Spleen (tissue), 11 donors: ENCODE results near the gene TGFBR3L. TPM values are rescaled to one million over a fixed set of nuclear protein-coding genes. Genes with fewer than 3 reads are reported as not detected.

Source experiments
- DNase-seq: peaks from one replicate; pipeline ENCODE4 v3.0.0-alpha.2; 2020
- H3K27ac ChIP-seq, 8 donors: fragments of 200-600 bp; sonication (generic) in 7 of 8; 1 replicate in 4 of 8; 2 replicates in 4 of 8; pipeline versions ENCODE4 v1.5.0 to v1.8.0; 2016 to 2021; ENCODE audit warnings: inconsistent platforms in 4 of 8, mild to moderate bottlenecking in 4 of 8, moderate library complexity in 1 of 8
- H3K27me3 ChIP-seq, 7 donors: fragments of 200-600 bp; sonication (generic) in 6 of 7; replicated peaks in 1 of 7; 1 replicate in 4 of 7; 2 replicates in 3 of 7; pipeline versions ENCODE4 v1.5.0 to v1.8.0; 2016 to 2021; ENCODE audit warnings: inconsistent platforms in 3 of 7, mild to moderate bottlenecking in 1 of 7
- H3K36me3 ChIP-seq, 6 donors: fragments of 200-600 bp; sonication (generic) in 5 of 6; 1 replicate in 4 of 6; 2 replicates in 2 of 6; pipeline versions ENCODE4 v1.5.0 to v1.8.0; 2016 to 2021; ENCODE audit warnings: inconsistent platforms in 2 of 6
- H3K4me1 ChIP-seq, 6 donors: fragments of 200-600 bp; sonication (generic) in 5 of 6; 1 replicate in 3 of 6; 2 replicates in 3 of 6; pipeline versions ENCODE4 v1.5.0 to v1.8.0; 2016 to 2021; ENCODE audit warnings: inconsistent platforms in 3 of 6
- H3K4me3 ChIP-seq, 8 donors: fragments of 200-600 bp; sonication (generic) in 7 of 8; 1 replicate in 4 of 8; 2 replicates in 4 of 8; pipeline versions ENCODE4 v1.5.0 to v1.8.0; 2016 to 2021; ENCODE audit warnings: inconsistent platforms in 4 of 8, mild to moderate bottlenecking in 4 of 8, moderate library complexity in 2 of 8
- H3K9me3 ChIP-seq, 8 donors: fragments of 200-600 bp; sonication (generic) in 7 of 8; 1 replicate in 4 of 8; 2 replicates in 4 of 8; pipeline versions ENCODE4 v1.5.0 to v1.8.0; 2016 to 2021; ENCODE audit warnings: inconsistent platforms in 4 of 8
- POLR2A ChIP-seq, 3 donors: fragments of 450-650 bp; IDR thresholded peaks; one replicate each; pipeline ENCODE4 v1.5.1; 2017; ENCODE audit warnings: antibody characterized with exemption in 3 of 3, mild to moderate bottlenecking in 1 of 3
- POLR2AphosphoS5 ChIP-seq, 3 donors: sonication (generic); formaldehyde crosslinking; IDR thresholded peaks; one replicate each; pipeline ENCODE4 v1.5.1; 2017; ENCODE audit warnings: antibody characterized with exemption in 3 of 3
- WGBS, 5 donors: extraction: QIAGEN DNeasy Blood & Tissue Kit in 3 of 5; methylation state at CpG; one replicate each; pipeline versions ENCODE4 v1.1.5 to v1.1.7; 2013 to 2018; 5-methylcytosine and 5-hydroxymethylcytosine counted together
- intact Hi-C: fragments of 100-400 bp; cut with DNase I; formaldehyde crosslinking; loops from one replicate; pipeline ENCODE4 v1.15.0; 2023; ENCODE audit warnings: low total_unique reads
- polyA plus RNA-seq, 3 donors: library from polyadenylated mRNA; stranded (reverse); fragments of 200-250 nt; gene quantifications; one replicate each; pipeline ENCODE4 v1.2.1, GENCODE V29; 2013
- total RNA-seq, 7 donors: library from RNA; depleted of rRNA in 3 of 7; stranded (reverse); fragments of >200 nt in 3 of 7; fragmentation: NEBNext Ultra II Directional in 4 of 7; extraction: Animal tissue kit (Norgen Biotek cat#: 25700) in 4 of 7; gene quantifications; one replicate each; pipeline versions ENCODE4 v1.1.0 to v1.2.1, GENCODE V29; 2016 to 2021
- TF ChIP-seq, protein P1 (sequence below), 11 experiments: fragments of 200-600 bp in 7 of 11; fragments of 450-650 bp in 4 of 11; sonication (generic) in 4 of 11; IDR thresholded peaks in 8 of 11; conservative IDR thresholded peaks in 3 of 11; 1 replicate in 7 of 11; 2 replicates in 4 of 11; pipeline versions ENCODE4 v1.4.0 to v1.8.0; 2016 to 2021; ENCODE audit warnings: antibody characterized with exemption in 11 of 11, inconsistent platforms in 4 of 11, mild to moderate bottlenecking in 1 of 11
- donor health status: healthy with polysubstance abuse.
- donor health status: DM: no; HTN: no; CAD: no; lungs with moderate emphysema.
- donor health status: DM: no; HTN: no; CAD: no.
- donor health status: Bipolar disorder and iron deficiency.
- donor health status: healthy.
- donor health status: DM: no; HTN: no; CAD: no.
- donor health status: DM: yes; HTN: yes; CAD: no.

The TGFBR3L gene
- total and polyA plus RNA-seq, 10 donors: 0.11 TPM; not detected in 9

DNA sequence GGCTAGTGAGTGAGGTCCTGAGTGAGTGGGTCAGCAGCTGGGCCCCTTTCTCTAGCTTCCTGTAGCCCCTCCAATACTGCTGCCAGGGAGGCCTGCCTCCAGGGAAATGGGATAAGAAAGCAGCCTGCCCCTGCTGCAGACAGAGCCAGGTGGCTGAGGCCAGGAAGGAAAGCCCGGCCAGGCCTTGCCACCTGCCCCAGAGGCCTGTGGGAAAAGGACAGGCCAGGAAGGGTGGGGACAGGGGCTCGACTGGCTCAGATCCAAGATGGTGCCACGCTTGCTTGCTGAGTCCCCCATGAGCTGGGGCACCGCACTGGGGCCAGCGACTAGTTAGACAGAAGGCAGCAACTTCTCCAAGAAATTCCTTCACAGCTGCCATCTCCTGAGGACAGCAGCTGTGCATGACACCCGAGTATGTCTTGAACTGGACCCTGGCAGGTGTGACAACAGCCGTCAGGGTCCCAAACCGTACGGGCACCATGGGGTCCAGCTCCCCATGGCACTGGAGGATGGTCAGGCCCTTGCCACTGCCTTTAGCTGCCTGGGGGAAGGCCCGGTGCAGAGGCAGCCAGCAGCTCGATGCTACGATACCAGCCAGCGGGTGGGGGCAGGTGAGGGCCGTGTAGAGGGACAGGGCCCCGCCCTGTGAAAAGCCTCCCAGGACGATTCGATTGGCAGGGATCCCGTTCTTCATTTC lies 35.4 kb upstream of the TGFBR3L start:
- DNase-seq: no peak
- WGBS, 5 donors: 70 to 84% (median 76%) methylated on average over 10 to 18 of the region's 18 CpGs
- Histone ChIP-seq H3K4me1 (peaks cover 0 to 9% (median 6%) of the 10 kb centered on the region in 6 donors), H3K4me3 (no peak overlapping the region), H3K27me3 (peaks cover 0 to 29% (median 12%) of the 10 kb centered on the region in 7 donors), H3K9me3 (peaks cover 0 to 4% (median 0%) of the 10 kb centered on the region in 8 donors), H3K27ac (no peak overlapping the region), H3K36me3 (no peaks in the 10 kb centered on the region)
- TF ChIP-seq, protein P1, sequence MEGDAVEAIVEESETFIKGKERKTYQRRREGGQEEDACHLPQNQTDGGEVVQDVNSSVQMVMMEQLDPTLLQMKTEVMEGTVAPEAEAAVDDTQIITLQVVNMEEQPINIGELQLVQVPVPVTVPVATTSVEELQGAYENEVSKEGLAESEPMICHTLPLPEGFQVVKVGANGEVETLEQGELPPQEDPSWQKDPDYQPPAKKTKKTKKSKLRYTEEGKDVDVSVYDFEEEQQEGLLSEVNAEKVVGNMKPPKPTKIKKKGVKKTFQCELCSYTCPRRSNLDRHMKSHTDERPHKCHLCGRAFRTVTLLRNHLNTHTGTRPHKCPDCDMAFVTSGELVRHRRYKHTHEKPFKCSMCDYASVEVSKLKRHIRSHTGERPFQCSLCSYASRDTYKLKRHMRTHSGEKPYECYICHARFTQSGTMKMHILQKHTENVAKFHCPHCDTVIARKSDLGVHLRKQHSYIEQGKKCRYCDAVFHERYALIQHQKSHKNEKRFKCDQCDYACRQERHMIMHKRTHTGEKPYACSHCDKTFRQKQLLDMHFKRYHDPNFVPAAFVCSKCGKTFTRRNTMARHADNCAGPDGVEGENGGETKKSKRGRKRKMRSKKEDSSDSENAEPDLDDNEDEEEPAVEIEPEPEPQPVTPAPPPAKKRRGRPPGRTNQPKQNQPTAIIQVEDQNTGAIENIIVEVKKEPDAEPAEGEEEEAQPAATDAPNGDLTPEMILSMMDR (IDR thresholded peaks at IDR 0.05 in 8 of 11, conservative IDR thresholded peaks at IDR 0.05 in 3 of 11): no peak
- TF ChIP-seq POLR2AphosphoS5 (IDR thresholded peaks at IDR 0.05): no peak
- intact Hi-C loops: no loop called here

DNA sequence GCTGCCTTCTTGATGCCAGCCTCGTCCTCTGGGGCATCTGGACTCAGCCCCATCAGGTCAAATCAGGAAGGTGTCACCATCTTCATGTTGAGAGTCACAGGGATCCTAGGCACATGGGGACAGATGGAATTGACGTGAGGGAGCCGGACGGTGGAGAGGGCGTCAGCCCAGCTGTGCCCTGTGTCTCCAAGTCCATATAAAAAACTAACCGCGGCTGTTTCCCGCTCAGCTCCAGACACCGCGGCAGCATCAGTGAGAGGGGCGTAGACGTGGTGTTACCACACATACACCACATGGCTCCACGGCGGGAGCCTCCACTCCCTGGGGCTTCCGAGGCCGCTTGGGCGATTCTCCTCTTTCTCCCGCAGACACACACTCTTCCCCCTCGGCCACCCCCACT lies 34.8 kb upstream of the TGFBR3L start:
- H3K36me3 ChIP-seq: no peaks in the 10 kb centered on the region
- 85 to 94% (median 88%) methylated on average over 19 of the region's 19 CpGs for WGBS, 5 donors
- no peak overlapping the region for H3K27ac ChIP-seq
- H3K4me1 ChIP-seq: peaks cover 0 to 3% (median under 1%) of the 10 kb centered on the region in 6 donors
- TF ChIP-seq, protein P1 (IDR thresholded peaks at IDR 0.05 in 8 of 11, conservative IDR thresholded peaks at IDR 0.05 in 3 of 11): no peak
- TF ChIP-seq POLR2A (IDR thresholded peaks at IDR 0.05) (no peak), POLR2AphosphoS5 (IDR thresholded peaks at IDR 0.05) (no peak)
- intact Hi-C loops: no loop called here
- no peak overlapping the region for H3K4me3 ChIP-seq
- peaks cover 0 to 4% (median 0%) of the 10 kb centered on the region in 8 donors for H3K9me3 ChIP-seq
- H3K27me3 ChIP-seq: peaks cover 0 to 23% (median 6%) of the 10 kb centered on the region in 7 donors
- no peak for DNase-seq

DNA sequence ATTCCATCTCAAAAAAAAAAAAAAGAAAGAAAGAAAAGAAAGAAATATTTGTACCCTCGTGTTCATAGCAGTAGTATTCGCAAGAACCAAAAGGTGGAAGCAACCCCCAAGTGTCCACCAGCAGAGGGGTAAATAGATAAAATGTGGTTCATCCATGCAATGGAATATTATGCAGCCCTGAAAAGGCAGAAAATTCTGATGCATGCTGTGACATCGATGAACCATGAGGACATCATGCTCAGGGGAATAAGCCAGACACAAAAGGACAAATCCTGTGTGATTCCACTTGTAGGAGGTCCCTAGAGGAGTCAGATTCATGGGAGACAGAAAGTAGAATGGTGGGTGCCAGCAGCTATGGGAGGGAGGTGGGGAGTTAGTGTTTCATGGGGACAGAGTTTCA lies 32.7 kb upstream of the TGFBR3L start:
- H3K36me3 ChIP-seq: no peaks in the 10 kb centered on the region
- DNase-seq: no peak
- no peak overlapping the region for H3K4me3 ChIP-seq
- H3K9me3 ChIP-seq: peaks cover 0 to 4% (median 0%) of the 10 kb centered on the region in 8 donors
- 89 to 98% (median 93%) methylated on average over 3 of the region's 3 CpGs for WGBS, 5 donors
- H3K27me3 ChIP-seq: peaks cover 0 to 14% (median 0%) of the 10 kb centered on the region in 7 donors
- intact Hi-C loops: no loop called here
- no peak for TF ChIP-seq POLR2AphosphoS5 (IDR thresholded peaks at IDR 0.05)
- TF ChIP-seq POLR2A (IDR thresholded peaks at IDR 0.05): no peak
- TF ChIP-seq, protein P1 (IDR thresholded peaks at IDR 0.05 in 8 of 11, conservative IDR thresholded peaks at IDR 0.05 in 3 of 11): no peak
- H3K4me1 ChIP-seq: no peaks in the 10 kb centered on the region
- H3K27ac ChIP-seq: no peak overlapping the region

DNA sequence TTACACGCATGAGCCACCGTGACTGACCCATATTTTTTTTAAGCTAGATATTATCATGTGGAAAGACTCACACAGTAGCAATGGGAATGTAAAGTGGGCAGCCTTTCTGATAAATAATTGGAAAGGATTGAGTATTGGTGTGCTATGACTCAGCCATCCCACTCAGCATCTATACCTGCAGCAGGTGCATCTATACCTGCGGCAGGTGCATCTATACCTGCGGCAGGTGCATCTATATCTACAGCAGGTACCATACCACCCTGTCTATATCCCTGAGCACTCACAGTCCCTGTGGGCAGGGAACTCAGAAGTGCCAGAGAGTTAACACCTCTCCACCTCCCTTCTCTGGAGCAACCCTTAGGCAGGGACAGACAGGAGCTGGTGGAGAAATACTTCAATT lies 31.5 kb upstream of the TGFBR3L start:
- no peak for DNase-seq
- 78 to 95% (median 89%) methylated on average over 4 of the region's 4 CpGs for WGBS, 5 donors
- Histone ChIP-seq H3K36me3 (no peaks in the 10 kb centered on the region), H3K9me3 (peaks cover 0 to 4% (median 0%) of the 10 kb centered on the region in 8 donors), H3K27me3 (peaks cover 0 to 22% (median 8%) of the 10 kb centered on the region in 7 donors), H3K4me1 (peaks cover 0 to 3% (median under 1%) of the 10 kb centered on the region in 6 donors), H3K4me3 (no peak overlapping the region), H3K27ac (no peak overlapping the region)
- intact Hi-C loops: no loop called here
- TF ChIP-seq, protein P1 (IDR thresholded peaks at IDR 0.05 in 8 of 11, conservative IDR thresholded peaks at IDR 0.05 in 3 of 11): no peak
- TF ChIP-seq POLR2A (IDR thresholded peaks at IDR 0.05): no peak
- TF ChIP-seq POLR2AphosphoS5 (IDR thresholded peaks at IDR 0.05): no peak
